NCI-H1436 treated with DMSO at 0.1 percent for 48 hours (cell line): ENCODE data around the gene CCNQ.
"Not testable (repeated sequence)": the region's sequence is repeated elsewhere in the genome, so short reads cannot be mapped to it uniquely, and the experiment has no call there.

Source experiments
- DNase-seq: peaks from one replicate; lab custom pipeline; 2025; lab: John Stamatoyannopoulos, UW

Gene CCNQ

DNA sequence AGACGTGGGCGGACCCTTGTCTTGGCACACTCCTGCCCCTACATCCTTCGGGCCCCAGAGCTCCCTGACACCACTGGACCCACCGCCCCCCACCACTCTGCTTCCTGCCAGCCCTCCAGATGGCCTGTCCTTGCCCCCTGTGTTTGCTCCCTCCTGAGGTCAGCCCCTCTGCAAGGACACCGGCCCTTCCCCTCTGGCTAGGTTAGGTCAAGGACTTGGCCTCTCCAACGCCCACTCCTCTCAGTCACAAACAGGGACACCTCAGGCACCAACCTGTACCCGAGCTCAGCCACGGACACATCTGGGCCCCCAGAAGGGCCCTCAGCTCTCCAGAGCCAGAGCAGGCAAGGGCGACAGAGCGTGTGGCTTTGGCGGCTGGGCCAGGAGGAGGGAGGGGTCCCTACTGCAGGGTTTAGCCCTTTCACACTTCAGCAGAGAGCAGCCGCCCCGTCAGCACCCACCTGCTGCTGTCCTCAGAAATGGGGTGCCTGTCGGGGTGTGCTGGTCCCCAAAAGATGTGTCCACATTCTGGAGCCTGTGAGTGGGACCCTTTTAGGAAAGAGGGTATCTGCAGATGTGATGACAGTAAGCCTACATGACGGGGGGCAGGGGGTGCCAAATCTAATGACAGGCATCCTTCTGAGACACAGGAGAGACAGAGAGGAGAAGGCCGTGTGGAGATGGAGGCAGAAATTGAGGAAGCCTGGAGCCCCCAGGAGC is 24.5 kb upstream of the CCNQ start:
- DNase-seq = no peak

DNA sequence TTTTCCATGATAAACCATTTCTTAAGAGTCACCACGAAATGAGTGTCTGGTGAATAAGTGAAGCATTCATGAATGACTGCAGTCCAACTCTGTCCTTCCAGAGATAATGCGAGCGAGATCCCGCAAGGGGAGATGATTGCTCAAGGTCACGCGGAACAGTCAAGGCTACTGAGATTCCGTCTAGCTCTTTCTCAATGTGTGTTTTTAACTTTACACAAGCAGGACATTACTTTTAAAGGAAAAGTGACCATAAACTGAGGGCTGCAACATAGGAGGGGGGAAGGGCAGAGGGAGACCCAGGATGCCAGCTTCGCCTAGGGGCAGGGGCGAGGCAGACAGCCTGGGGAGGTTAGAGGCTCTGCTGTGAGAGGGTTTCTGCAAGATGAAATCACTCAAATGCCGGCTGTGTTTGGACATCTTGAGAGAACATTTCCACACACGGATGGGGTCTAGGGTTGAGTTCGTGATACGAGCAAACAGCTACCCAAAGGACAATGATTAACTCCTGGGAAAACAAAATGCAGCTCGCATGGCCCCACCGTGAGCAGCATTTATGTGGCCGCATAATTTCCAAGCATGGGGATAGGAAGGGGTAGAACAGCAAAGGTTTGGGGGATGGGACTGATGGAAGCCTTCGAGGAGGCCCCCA is 23.8 kb upstream of the CCNQ start:
- no peak for DNase-seq

DNA sequence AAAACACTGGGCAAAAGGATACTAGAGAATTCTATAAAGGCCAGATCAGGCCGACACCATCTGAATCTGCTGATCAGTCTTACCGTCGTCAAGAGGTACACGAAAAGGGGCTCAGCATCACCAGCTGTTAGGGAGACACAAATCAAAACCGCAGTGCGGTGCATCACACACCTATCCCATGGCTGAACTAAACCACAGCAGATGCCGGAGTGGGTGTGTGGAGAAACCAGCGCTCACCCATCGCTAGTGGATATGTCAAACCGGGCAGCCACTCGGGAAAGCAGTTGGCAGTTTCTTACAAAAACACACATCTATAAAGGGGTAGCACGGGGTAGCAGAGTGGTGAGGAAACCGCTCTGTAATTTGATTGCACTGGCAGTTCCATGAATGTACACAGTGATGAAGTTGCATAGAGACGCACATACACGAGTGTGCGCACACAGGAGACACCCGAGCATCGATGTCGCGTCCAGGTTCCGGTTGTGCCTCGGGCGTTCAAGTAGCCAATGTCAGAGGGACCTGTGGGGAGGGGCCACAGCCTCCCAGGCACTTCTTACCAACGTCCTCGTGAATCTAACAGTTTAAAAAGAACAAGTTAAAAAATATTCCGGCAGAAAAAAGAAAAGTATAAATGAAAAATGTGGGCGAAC is 23.1 kb upstream of the CCNQ start:
- DNase-seq = no peak

DNA sequence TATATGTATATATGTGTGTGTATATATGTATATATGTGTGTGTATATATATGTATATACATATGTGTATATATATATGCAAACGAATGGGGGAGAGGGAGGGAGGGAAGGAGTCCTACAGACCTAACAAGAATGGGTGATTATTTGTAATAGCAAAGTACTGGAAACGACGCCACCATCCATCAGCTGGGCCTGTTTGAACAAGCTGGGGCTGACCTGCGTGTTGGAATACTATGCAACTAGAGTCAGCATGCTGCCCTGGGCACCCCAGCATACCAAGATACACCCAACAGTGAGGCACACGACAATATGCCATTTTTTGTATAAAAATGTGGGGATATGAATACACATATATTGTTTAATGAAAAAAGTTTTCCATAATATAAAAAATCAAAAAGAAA is 21.6 kb upstream of the CCNQ start:
- no peak for DNase-seq

DNA sequence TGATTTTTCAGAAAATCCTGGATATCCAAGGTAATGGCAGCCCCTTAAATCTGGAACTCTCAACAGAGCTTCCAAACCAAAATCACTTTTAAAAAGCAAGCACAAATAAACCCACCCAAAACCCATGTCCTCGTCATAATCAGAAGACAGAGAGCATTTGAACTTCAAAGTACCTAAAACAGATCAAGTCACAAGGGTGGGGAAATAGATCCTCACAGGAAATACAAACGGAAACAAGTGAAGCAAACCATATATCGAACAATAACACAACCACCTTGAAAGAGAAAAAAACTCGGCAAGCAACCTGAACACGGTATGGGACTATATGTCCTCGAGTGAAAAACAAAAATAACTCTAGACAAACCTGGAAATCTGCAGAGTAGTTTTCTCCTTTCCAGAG is 15.9 kb upstream of the CCNQ start:
- no peak for DNase-seq

DNA sequence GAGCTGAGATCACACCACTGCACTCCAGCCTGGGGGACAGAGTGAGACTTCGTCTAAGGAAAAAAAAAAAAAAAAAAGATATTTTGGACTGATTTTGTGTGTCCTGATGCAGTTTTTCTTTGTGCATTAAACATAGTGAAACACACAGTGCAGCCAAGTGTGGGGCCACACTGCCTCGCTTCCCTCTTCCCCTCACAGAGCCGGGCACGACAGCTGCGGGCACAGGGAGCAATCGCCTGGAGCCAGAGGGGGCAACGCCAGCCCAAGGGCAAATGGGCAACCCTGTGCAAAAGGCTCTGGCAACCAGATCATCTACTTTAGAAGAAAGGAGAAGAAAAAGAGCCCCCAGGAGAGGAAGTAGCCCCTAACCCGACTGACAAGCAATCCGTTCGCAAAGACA is 13.5 kb upstream of the CCNQ start:
- no peak for DNase-seq

DNA sequence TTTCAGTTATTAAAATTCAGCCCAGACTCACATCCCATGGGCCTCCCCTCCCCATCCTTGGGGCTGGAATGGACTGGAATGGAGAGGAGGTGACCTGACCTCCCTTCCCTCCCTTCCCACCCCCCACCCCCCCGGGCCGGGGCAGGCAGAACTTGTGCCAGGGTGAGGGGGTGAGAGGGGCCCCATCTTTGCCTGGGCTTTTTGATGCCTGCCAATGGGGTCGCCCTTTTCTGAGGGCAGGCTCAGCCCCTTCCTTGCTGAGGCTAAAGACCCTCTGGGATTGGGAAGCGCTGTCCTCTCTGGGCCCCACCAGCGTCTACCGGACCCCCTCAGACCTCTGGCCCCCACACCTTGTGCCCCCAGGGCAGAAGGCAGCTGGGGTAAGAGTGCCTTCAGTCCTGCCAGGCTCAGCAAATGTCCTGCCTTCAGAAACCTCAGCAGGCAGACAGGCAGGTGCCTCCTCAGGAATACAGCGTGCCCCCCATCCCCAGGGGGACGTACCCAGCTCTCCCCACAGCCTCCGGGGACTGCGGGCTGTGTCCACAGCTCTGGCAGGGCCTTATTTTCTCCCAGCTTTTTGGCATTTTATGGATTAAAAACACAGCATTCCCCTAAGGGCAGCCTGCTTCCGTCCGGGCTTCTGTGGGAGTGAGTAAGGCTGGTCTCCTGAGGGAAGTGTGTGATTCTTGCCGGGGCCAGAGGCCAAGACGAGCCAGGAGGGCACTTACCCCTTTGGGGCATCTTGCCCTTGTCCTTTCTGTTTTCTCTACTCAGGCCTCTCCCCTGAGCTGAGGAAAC is 12.6 kb upstream of the CCNQ start:
- DNase-seq = no peak

DNA sequence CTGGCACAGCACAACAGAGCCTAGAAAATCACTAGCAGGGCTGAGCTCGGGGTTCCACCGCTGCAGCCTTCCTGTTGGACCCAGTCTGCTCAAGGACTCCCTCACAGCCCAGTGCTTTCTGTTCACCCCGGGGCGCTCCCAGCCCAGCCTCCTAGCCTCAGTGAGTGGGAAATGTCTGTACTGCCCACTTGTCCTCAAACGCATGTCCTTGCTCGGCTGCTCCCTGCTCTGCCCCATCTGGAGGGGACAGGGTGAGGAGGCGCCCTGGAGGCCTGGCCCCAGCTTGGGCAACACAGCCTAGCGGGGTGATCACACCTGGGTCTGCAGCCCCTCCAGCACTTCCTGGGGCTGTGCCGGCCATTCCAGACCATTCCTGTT is 11.9 kb upstream of the CCNQ start:
- DNase-seq = no peak

DNA sequence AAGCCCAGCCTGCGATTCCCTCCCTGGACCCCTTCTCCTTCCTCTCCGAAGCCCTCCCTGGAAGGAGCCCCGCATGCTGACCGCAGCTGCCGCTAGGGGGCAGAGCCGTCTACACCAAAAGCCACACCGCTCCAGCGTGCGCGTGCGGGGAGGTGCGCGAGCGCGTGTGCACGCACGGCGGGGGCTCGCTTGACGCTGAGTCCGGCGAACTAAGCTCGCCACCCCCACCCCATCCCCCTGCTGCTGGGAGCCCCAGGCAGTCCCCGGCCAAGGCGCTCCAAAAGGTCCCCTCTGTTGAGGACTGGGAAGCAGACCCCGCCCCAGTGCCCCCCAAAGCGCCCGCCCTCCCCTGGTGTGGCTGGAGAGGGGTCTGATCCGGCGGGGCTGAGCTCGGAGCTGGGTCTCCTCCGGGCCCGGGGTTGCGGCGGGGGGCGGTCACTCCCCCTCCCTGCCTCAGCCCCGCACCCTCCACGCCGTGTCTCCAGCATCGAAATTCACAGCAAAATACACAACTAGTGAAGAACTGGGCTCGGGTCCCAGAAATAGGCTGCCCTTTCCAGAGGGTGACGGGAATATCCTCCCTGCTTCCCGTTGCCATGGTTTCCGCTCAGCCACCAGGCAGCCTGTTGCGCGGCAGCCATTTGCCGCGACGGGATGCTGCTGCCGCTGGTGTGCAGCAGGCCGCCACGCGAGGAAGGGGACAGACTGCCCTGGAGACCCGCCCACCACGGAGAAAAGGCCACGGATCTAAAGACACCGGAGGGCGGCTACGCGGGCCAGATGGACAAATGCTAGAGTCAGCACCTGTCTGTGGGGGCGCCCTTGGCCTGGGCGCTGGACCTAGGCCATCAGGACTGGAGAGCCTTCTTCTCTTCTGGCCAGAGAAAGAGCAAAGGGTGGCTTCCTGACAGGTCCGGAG is 11.2 kb upstream of the CCNQ start:
- DNase-seq = peak; percentile 0

DNA sequence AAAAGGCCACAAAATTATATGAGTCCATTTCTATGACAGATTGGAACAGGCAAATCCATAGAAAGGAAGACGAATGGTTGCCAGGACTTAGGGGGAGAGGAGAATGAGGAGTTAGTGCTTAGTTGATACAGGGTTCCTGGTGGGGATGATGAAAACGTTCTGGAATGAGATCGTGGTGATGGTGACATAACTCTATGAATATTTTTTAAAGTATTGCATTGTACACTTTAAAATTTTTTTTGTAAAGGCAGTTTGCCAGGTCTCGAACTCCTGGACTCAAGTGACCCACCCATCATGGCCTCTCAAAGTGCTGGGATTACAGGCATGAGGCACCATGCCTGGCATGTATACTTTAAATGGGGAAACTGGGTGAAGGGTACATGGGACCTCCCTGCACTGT is 9.9 kb upstream of the CCNQ start:
- no peak for DNase-seq

DNA sequence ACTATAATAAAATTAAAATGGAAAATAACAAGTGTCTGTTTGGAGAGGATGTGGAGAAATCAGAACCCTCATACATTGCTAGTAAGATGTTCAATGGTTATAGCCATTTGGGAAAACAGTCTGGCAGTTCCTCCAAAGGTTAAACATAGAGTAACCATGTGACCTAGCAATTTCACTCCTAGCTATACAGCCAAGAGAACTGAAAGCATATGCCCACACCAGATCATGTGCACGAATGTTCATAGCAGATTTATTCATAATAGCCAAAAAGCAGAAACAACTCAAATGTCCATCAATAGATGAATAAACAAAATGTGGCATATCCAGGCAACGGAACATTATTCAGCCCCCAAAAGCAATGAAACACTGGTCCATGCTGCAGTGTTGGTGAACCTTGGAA is 9.4 kb upstream of the CCNQ start:
- DNase-seq = no peak

DNA sequence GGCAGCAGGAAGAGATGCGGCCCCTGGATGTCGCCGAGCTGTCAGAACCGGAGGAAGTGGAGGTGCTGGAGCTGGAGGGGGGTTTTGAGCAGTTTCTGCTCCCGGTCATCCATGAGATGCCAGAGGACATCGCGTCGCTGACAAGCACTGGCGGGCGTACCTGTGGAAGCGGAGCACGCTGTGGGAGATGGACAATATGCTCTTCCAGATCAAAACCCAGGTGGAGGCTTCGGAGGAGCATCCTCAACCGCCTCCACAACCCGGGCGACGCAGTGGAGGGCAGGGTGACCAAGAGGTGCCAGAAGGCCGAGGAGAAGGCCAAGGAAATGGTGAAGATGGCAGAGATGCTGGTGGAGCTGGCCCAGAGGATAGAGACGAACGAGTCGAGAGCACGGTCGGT is 7.6 kb upstream of the CCNQ start:
- no peak for DNase-seq

DNA sequence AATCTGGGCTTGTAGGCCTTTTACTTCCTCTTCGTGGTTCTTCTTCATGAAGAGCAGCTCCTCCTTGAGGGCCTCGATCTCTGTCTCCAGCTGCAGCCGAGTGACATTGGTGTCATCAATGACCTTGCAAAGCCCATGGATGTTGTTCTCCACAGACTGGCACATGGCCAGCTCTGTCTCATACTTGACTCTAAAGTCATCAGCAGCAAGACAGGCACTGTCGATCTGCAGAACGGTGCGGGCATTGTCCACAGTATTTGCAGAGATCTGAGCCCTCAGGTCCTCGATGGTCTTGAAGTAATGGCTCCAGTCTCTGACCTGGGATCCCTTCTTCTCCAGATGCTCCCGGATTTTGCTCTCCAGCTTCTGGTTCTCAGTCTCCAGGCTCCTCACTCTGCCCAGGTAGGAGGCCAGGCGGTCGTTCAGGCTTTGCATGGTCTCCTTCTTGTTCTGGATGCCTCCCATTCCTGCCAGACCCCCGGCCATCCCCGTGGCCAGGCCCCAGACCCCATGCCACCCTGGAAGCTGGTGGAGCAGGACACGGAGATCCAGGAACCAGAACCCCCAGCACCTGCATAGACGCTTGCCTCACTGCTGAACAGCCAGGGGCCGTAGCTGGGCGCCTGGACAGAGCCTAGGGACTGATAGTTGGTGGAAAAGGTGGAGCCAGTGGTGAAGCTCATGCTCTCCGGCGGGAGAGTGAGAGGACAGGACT is 5.9 kb upstream of the CCNQ start:
- not testable (repeated sequence) for DNase-seq

DNA sequence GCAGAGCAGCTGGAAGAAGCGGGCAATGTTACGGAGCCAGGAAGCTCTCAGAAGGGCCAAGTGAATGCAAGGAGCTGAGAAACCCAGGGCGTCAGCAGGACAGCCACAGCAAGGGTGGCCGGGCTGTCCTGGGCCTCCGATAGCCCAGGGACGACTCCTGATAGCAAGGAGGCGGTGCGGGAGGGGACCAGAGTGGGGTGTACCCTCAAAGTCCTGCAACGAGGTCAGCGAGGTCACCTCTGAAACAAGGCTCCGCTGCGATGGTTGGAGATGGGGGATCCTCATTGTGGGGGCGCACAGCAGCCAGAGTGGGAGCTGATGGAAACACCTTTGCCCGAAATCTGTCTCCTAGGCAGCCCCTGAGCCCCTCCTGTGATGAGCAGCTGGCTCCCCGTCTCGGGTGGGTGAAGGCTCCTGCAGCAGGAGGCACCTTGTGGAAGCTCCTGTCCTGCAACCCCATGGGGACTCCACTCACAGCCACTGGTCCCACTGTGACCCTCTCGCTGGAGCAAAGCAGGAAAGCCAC is 4.3 kb upstream of the CCNQ start:
- no peak for DNase-seq

DNA sequence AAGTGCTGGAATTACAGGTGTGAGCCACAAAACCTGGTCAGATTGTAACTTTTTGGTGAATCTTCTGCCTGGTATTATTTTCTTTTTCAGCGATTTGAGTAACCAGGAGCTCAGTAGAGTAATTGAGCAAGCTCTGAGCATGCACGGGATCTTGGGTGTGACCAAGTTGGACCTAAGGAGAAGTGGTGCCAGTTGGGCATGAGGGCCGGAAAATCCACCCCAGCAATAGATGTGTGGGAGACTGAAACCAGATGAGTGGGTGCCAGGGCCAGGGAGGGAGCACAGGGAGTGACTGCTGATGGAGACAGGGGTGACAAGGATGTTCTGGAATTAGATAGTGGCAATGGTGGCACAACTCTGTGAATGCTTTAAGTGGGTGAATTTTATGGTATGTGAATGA is 3.7 kb upstream of the CCNQ start:
- no peak for DNase-seq

DNA sequence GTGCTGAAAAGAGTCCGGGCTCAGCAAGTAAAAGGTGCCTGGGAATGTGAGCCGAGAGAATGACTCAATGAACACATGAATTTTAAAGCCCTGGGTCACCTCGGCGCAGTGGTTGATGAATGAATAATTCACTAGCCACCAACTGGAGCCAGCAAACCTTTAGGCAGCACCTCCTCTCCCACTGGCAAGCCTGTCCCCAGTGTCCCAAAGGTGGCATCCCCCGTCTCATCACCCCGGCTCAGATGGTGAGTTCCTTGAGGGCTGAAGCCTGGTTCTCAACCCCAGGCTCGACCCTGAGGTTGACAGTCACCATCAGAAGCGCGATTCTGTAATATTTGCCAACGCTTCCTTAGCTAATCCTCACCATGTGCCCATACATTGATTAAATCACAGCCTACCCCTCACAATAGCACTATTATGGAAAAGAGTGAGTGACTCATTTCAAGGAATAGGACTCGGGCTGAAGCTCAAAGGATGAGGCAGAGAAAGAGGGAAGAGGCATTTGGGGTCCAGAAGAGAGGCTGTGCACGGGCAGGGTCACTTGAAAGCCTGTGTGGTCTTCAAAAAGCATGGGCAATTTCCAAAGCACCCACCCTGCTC is 2.7 kb upstream of the CCNQ start:
- no peak for DNase-seq

DNA sequence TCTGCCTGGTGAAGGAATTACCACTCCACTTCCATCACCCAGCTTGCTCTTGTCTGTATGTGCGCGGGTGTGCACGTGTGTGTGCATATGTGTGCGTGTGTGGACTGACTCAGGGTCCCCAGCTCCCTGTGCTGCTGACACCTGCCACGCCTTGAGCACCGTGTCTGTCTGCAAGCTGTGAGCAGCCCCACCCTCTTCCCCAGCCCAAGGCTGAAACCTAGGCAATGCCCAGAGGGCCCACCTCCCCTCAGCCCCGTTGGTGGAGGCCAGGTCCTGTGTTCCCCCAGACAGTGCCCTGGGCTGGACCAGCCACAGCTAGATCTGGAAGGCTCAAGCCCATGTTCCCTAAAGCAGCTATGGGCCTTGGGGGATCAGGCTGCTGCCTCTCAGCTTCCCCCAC is 2.0 kb upstream of the CCNQ start:
- DNase-seq = no peak

DNA sequence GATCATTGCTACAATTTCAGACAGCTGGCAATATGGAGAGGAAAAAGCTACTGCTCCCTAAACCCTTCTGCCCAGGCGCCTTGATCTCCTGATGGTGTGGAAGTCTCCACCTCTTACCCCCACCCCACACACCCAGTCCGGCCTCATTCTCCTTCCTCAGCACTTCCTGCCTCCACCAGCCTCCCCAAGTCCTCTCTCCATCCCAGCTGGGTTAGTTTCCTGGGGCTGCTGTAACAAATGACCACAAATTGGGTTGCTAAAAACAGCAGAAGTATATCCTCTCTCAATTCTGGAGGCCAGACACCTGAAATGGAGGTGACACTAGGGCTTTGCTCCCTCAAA is 1.1 kb upstream of the CCNQ start:
- no peak for DNase-seq

DNA sequence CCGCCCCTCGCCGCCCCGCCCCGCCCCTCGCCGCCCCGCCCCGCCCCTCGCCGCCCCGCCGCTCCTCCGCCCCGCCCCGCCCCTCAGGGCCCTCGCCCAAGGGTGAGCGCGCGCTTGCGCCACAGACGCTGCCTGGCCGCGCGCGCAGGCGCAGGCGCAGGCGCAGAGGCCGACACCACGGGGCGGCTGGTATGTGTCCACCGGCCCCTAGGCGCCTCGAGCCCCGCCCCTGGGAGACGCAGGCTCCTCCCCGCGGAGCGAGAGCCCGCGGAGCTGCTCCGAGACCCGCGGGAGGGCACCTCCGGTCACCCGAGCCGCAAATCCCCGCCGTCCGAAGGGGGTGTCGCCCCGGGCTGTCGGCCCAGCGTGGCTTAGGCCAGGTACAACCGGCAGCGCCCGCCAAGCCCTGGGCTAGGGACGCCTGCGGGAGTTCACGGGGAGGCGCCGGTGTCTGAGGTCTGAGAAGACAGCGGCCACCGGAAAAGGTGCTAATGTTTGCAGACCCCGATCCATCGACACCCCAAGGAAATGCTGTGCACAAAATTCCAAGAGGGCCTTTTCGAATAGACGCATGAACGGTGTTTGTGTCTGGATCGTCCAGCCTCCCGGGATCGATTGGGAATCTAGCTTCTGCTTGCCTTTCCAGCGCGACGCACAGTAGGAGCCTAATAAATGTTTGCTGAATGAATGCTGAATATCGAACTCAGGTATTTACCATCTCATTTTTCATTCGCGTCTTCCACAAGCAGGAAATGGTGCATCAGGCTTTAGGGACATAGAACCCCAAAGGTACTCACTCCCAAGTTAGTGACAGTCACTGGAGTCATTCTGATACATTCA is 473 bp upstream of the CCNQ start:
- DNase-seq = peak; percentile 64
